ENCODE measurements around the gene SSR1.

Gene SSR1

DNA sequence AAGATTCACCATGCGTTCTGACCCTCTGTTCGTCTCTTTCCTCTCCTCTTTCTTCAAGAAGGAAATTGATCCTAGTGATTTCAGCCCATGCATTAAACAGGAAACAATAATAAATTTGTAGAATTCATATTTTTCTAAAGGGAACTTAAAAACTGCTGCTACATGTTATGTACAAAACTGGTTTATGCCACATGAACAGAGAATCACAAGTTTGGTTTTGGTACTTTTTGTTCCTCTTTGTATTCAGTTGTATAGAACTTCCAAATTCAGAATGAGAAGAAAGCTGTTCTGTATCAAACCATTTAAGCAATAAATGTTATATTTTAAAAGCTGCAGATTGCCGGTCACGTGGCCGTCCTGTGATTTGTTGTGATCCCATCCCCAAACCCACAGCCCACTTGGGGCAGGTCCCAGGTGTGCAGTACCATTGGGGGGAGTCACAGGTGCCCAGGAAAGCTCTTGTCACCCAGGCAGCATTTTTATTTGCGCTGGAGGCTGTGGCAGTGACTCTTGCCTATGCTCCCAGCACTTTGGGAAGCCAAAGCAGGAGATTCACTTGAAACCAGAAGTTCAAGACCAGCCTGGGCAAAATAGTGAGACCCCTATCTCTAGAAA, 61.2 kb downstream of the SSR1 start:
- DNase-seq (ENCODE audit: low spot score): no peak
- TF ChIP-seq, protein P1, sequence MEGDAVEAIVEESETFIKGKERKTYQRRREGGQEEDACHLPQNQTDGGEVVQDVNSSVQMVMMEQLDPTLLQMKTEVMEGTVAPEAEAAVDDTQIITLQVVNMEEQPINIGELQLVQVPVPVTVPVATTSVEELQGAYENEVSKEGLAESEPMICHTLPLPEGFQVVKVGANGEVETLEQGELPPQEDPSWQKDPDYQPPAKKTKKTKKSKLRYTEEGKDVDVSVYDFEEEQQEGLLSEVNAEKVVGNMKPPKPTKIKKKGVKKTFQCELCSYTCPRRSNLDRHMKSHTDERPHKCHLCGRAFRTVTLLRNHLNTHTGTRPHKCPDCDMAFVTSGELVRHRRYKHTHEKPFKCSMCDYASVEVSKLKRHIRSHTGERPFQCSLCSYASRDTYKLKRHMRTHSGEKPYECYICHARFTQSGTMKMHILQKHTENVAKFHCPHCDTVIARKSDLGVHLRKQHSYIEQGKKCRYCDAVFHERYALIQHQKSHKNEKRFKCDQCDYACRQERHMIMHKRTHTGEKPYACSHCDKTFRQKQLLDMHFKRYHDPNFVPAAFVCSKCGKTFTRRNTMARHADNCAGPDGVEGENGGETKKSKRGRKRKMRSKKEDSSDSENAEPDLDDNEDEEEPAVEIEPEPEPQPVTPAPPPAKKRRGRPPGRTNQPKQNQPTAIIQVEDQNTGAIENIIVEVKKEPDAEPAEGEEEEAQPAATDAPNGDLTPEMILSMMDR (IDR thresholded peaks at IDR 0.05; ENCODE audit: extremely low read depth, missing control alignments): no peak

DNA sequence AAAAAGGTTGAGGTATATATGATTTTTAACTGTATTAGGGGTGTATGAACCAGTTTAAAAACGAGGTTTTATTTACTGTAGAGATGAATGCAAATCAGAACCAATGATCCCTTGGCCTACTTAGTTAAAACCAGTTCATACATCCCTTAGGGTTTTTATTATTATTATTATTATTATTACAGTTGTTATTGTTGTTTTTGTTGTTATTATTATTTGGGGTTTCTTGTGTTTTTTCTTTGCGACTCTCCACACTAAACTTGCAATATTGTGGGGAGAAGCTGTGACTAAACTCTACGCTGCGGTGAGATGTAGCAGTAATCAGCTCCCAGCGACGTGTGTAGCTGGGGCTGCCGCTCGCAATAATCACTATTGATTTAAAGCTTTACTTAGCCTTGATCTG, 62.2 kb downstream of the SSR1 start:
- TF ChIP-seq, protein P1 (IDR thresholded peaks at IDR 0.05; ENCODE audit: extremely low read depth, missing control alignments): no peak
- no peak for DNase-seq (ENCODE audit: low spot score)

DNA sequence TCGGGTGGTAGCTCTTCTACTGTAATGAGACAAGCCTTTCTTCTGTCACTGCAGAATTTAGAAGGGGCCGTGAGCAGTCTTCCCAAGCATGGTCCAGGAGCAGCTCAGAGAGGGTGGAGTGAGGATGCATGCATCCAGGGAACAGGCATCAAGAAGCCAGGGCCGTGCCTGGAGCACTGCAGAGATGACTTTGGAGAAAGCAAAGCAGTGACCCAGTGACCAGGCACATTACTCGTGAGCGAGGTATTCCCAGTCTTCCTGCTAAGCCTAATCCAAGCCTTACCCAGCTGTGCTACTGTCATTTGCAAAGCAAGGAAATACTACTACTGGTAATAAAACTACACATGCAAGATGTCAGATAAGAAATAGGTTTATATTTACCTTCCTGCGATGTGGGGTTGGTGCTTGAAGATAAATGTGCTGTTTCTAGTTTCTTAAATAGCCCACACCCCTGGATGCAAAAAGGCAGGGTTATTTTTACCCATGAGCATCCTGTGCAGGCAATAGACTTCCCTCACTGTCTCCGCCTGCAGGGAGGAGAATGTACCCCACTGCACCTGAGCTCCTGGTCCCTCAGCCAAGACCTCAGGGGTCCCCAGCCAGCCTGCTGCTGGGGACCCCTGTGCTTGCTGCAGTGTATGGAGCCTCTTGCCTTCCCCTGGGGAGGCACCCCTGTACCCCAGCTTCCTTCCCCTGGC, 62.9 kb downstream of the SSR1 start:
- TF ChIP-seq, protein P1 (IDR thresholded peaks at IDR 0.05; ENCODE audit: extremely low read depth, missing control alignments): no peak
- DNase-seq (ENCODE audit: low spot score): no peak

DNA sequence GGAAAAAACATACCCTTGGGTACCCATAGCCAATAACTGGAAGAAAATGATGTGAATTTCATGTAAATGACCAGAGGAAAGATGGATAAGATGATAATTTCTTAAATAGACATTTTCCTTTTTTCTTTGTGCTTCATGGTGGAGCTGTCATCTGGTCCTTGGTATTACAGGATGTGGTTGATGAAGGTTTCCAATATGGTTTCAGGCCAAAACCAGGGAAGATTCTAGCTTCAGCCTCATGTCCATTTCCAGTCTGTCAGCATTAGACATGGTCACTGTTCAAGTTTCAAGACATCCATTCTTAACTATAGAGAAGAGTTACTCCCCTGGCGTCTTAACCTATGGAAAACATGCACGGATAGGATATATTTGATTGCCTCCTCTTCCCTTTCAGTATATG, 63.6 kb downstream of the SSR1 start:
- TF ChIP-seq, protein P1 (IDR thresholded peaks at IDR 0.05; ENCODE audit: extremely low read depth, missing control alignments): no peak
- DNase-seq (ENCODE audit: low spot score): no peak

DNA sequence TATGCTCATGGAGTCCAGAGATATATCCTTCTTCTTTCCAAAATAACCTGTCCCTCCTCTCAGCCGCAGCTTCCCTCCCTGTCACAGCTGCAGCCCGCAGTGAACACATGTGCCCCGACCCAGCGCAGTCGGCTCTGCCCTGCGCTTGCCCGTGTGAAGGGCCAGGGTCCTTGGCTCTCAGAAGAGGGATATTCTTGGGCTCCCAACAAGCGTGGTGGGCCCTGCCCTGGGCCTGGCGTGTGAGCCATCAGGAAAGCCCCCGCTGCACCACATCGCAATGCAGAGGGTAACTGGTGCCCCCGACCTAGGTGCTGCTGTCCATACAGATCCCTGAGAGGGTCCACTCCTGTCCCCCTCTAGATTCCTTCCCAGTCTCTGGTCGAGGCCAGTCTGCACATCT, 65.2 kb downstream of the SSR1 start:
- TF ChIP-seq, protein P1 (IDR thresholded peaks at IDR 0.05; ENCODE audit: extremely low read depth, missing control alignments): no peak
- DNase-seq (ENCODE audit: low spot score): no peak

DNA sequence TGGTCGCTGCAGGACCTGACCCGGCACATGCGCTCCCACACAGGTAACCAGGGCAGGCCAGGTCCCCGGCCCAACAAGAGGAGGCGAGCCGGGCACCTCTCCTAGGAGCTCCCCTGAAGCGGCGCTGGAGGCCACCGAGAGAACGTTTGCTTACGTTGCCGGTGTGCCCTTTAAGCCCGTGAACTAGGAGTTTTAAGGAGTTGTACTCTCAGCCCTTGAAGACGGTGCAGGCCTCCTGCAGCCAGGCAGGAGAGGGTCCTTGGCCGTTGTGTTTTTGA, 65.9 kb downstream of the SSR1 start:
- no peak for DNase-seq (ENCODE audit: low spot score)
- TF ChIP-seq, protein P1 (IDR thresholded peaks at IDR 0.05; ENCODE audit: extremely low read depth, missing control alignments): no peak

DNA sequence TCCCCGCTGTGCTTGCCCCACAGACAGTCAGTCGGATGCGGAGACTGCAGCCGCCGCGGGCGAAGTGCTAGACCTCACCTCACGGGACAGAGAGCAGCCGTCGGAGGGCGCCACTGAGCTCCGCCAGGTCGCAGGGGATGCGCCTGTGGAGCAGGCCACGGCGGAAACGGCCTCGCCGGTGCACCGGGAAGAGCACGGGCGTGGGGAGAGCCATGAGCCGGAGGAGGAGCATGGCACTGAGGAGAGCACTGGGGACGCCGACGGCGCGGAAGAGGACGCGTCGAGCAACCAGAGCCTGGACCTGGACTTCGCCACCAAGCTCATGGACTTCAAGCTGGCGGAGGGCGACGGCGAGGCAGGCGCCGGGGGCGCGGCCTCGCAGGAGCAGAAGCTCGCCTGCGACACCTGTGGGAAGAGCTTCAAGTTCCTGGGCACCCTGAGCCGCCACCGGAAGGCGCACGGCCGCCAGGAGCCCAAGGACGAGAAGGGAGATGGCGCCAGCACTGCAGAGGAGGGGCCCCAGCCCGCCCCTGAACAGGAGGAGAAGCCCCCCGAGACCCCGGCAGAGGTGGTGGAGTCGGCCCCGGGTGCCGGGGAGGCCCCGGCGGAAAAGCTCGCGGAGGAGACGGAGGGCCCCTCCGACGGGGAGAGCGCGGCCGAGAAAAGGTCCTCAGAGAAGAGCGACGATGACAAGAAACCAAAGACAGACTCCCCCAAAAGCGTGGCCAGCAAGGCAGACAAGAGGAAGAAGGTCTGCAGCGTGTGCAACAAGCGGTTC, 66.4 kb downstream of the SSR1 start:
- no peak for DNase-seq (ENCODE audit: low spot score)
- TF ChIP-seq, protein P1 (IDR thresholded peaks at IDR 0.05; ENCODE audit: extremely low read depth, missing control alignments): no peak

Data from GM20000 (cell line).